Suprapubic skin (tissue), 3 donors: ENCODE data around the gene REG4.

Source experiments
- CTCF ChIP-seq, 2 donors: fragments of 200-600 bp in 1 of 2; fragments of 450-650 bp in 1 of 2; sonication (generic) in 1 of 2; IDR thresholded peaks; one replicate each; pipeline ENCODE4 v1.5.1; 2016 to 2019; ENCODE audit warnings: antibody characterized with exemption in 2 of 2, mild to moderate bottlenecking in 1 of 2, moderate library complexity in 1 of 2
- POLR2A ChIP-seq, 2 donors: fragments of 450-650 bp; IDR thresholded peaks; one replicate each; pipeline ENCODE4 v1.6.1; 2017; ENCODE audit warnings: antibody characterized with exemption in 2 of 2, mild to moderate bottlenecking in 2 of 2, moderate library complexity in 2 of 2

- TF ChIP-seq CTCF (IDR thresholded peaks at IDR 0.05) (no peak), POLR2A (IDR thresholded peaks at IDR 0.05) (no peak)
Measured at GRCh38 chr1:119791377-119791776, 19.9 kb downstream of the REG4 start.
